ENCODE data around the gene RNF26.

RNF26 gene

GRCh38 chr11:119336744-119337469, 2.6 kb downstream of the RNF26 start:
- no peak for DNase-seq

- DNase-seq: no peak
Observed at GRCh38 chr11:119337581-119338317, 3.4 kb downstream of the RNF26 start.

DNA sequence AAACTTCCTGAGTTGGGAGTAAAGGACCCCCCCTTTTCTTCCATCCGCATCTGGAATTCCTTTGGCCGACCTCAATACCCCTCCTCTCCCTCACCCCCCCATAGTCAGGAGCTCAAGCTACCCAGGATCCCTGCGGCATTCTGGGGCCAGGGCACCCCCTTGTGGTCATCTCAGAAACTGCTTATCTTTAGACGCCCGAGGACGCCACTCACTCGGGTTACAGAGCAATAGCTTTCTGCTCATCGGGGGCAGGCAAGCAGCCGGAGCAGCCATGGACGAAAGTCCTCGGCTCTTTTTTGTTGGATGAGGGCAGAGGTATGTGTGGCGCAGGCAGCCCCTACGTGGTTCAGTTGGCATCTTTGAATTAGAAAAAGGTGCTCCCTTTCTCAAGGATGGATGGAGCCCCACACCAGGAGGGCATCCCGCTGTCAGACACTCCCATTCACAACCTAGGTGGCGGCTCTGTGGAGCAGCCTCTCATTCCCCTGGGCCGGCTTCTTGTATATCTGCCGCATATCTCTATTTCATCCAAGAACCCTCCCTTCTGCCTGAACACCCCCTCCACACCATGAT, 4.1 kb downstream of the RNF26 start:
- DNase-seq: no peak

DNA sequence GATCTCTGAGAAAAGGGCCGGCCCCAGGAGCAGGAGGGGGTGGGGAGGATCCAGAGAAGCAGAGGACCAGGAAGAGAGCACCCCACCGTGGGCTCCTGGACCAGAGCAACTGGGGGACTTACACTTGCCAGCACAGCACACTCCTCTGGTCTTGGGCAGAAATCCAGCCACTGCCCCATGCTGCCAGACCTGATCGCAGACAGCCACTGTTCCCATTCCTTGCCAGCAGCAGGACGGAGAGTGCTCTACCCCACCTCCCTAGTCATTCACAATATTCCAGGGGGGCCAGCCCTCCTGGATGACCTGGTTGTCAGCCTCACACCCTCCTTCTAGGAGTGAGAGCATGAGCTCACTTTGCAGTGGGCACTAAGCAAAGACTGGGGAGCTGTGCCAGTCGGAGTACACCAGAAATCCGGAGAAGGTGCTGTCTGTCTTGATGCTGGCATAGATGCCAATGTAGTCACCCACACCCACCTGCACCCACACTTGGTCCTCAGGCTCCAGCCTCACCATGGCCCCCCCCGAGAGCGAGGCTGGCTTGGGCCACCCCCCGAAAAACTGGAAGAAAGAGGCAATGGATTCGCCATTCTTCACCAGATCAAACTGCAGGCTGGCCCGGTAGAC, 4.8 kb downstream of the RNF26 start:
- DNase-seq: no peak

GRCh38 chr11:119339589-119340334, 5.4 kb downstream of the RNF26 start:
- no peak for DNase-seq

- DNase-seq: no peak
Observed at GRCh38 chr11:119340335-119341221, 6.3 kb downstream of the RNF26 start, which contains the start of gene C1QTNF5. Gene C1QTNF5 (minus strand): TSS chr11:119340883. CDS start chr11:119340397, 486 bp downstream.

DNA sequence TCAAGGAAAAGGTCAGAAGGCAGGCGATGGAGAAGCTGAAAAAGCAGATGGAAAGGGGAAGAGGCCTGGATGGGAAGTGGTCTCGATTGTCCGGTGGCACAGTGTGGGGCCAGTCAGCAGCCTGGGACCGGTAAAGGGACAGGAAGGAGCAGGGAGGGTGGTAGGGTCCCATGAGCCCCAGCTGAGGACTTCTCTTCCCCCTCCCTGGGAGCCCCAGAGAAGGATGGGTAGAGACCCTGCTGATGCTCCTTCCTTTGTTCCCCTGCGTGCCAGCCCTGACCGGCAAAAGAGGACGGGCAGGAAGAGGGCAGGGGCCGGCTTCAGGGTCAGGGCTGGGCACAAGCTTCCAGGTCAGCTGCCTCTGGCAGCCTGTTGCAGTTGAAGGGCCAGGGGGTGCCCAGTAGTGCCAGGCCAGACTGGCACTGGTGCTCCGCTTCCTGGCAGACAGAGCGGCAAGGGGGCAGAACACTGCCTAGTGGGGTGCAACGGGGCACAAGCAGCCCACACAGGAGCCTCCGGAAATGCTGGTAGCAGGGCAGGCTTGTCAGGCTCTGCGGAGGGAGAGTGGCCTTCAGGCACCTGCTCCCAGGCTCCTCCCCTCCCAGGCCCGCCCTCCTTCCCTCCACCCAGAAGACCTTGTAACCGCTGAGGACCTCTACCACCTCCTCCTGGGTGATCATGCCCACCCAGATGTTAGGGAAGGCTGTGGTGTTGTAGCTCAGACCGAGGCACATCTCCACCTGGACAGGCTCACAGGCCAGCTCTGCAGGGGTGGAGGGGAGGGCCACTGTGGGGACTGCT, 7.1 kb downstream of the RNF26 start:
- DNase-seq: no peak

- DNase-seq: no peak
Observed at GRCh38 chr11:119342023-119342300, 7.6 kb downstream of the RNF26 start.

- DNase-seq: no peak
Observed at GRCh38 chr11:119342362-119343130, 8.2 kb downstream of the RNF26 start.

DNA sequence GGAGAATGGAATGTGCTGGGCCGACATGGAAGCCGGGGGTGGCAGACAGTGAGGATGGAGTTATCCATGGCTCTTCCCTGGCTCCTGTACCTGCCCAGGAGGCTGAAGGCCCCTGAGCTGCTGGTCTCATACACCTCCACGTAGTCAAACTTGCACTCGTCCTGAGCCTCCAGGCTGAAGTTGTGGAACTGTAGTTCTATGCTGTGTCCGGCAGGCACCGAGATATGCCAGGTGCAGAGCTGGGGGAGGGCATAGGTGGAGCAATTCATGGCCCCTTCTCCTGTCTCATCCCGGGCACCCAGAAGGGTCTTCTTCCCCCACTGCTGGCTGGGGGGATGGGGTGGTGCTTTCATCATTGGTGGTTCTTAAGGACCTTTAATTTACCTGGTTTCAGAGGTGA, 9.4 kb downstream of the RNF26 start:
- DNase-seq: no peak

GRCh38 chr11:119344291-119345010, 10.1 kb downstream of the RNF26 start:
- no peak for DNase-seq

- no peak for DNase-seq
Observed at GRCh38 chr11:119345685-119346084, 11.4 kb downstream of the RNF26 start.

- no peak for DNase-seq
Observed at GRCh38 chr11:119346605-119347004, 12.3 kb downstream of the RNF26 start, which contains the start of gene MFRP. Gene MFRP (minus strand): TSS chr11:119346705. CDS start chr11:119346513, 192 bp downstream.

GRCh38 chr11:119347242-119347641, 12.9 kb downstream of the RNF26 start:
- no peak for DNase-seq

DNA sequence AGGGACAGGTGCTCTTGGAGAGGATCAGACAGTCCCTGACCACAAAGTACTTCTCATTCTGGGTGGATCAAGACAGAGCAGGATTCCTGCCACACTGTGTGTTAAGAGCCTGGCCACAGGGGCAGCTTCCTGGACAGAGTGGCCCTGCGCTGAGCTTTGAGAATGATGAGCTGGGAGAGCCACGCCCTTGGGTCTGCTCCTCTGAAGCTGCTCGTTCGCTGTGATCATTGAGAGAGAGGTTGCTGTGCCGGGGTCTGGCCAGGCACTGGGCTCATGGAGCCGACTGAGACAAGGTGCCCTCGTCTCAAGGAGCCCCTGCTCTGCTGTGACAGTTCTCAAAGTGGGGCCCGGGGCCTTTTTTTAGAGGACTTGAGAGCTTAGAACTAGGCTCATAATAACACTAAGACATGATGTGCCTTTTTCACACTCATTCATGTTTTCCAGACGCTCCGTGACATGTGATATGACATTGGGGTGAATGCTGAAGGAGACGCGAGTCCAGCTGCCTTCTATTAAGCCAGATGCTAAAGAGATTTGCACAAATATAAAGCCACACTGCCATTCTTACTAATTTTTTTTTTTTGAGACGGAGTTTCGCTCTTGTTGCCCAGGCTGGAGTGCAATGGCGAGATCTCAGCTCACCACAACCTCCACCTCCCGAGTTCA, 13.7 kb downstream of the RNF26 start:
- DNase-seq: no peak

- no peak for DNase-seq
Observed at GRCh38 chr11:119350302-119350701, 16.0 kb downstream of the RNF26 start.

- DNase-seq: no peak
Observed at GRCh38 chr11:119351232-119351631, 16.9 kb downstream of the RNF26 start.

DNA sequence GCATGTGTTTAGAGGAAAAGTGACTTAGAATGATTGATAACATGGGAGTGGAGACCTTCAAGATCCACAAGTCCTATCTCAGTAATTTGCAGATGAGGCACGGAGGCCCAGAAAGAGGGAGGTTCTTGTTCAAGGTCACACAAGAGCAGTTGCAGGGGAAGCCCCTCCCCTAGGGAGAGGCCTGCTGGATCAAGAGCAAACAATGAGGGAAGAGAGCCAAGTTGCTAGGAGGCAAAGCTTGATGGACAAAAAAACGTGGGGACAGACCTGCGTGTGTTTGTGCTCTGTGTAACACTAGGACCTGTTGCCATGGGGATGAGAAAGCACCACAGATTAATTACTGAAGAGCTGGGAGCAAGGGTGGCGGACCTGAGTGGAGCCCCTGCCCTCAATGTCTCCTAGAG, 18.5 kb downstream of the RNF26 start:
- peak; percentile 83 for DNase-seq
